GM12874 (cell line): Measurements from ENCODE around the gene ZNF30.

Experiments
- TF ChIP-seq, protein P1 (sequence below): IDR thresholded peaks from 2 replicates; pipeline ENCODE4 v1.5.1; 2011; ENCODE audit warnings: low read depth, mild to moderate bottlenecking, control low read depth, low read length, moderate library complexity; ENCODE audit not compliant: insufficient read depth

ZNF30 gene

DNA sequence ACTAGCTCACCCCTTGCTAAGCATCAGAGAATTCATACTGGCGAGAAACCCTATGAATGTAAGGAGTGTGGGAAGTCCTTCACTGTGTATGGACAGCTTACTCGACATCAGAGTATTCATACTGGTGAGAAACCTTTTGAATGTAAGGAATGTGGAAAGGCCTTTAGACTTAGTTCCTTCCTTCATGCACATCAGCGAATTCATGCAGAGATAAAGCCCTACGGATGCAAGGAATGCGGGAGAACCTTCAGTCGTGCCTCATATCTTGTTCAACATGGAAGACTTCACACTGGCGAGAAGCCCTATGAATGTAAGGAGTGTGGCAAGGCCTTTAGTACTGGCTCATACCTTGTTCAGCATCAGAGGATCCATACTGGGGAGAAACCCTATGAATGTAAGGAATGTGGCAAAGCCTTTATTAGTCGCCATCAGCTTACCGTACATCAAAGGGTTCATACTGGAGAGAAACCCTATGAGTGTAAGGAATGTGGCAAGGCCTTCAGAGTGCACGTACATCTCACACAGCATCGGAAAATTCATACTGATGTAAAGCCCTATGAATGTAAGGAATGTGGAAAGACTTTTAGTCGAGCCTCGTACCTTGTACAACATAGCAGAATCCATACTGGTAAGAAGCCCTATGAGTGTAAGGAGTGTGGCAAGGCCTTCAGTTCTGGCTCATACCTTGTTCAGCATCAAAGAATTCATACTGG is 17.3 kb downstream of the ZNF30 start:
- TF ChIP-seq, protein P1, sequence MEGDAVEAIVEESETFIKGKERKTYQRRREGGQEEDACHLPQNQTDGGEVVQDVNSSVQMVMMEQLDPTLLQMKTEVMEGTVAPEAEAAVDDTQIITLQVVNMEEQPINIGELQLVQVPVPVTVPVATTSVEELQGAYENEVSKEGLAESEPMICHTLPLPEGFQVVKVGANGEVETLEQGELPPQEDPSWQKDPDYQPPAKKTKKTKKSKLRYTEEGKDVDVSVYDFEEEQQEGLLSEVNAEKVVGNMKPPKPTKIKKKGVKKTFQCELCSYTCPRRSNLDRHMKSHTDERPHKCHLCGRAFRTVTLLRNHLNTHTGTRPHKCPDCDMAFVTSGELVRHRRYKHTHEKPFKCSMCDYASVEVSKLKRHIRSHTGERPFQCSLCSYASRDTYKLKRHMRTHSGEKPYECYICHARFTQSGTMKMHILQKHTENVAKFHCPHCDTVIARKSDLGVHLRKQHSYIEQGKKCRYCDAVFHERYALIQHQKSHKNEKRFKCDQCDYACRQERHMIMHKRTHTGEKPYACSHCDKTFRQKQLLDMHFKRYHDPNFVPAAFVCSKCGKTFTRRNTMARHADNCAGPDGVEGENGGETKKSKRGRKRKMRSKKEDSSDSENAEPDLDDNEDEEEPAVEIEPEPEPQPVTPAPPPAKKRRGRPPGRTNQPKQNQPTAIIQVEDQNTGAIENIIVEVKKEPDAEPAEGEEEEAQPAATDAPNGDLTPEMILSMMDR, result no peak

DNA sequence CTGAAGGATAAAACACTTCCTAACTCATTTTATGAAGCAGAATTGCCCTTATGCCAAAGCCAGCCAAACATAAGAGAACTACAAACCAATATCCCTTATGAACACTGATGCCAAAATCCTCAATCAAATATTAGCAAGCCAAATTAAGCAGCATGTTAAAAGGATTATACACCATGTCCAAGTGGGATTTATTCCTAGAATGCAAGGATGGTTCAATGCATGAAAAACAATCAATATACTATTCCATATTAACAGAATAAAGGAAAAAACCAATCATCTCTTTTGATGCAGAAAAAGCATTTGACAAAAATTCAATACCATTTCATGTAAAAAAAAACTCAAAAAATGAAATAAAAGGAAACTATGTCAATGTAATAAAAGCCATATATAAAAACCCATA is 26.4 kb downstream of the ZNF30 start:
- TF ChIP-seq, protein P1, result no peak

DNA sequence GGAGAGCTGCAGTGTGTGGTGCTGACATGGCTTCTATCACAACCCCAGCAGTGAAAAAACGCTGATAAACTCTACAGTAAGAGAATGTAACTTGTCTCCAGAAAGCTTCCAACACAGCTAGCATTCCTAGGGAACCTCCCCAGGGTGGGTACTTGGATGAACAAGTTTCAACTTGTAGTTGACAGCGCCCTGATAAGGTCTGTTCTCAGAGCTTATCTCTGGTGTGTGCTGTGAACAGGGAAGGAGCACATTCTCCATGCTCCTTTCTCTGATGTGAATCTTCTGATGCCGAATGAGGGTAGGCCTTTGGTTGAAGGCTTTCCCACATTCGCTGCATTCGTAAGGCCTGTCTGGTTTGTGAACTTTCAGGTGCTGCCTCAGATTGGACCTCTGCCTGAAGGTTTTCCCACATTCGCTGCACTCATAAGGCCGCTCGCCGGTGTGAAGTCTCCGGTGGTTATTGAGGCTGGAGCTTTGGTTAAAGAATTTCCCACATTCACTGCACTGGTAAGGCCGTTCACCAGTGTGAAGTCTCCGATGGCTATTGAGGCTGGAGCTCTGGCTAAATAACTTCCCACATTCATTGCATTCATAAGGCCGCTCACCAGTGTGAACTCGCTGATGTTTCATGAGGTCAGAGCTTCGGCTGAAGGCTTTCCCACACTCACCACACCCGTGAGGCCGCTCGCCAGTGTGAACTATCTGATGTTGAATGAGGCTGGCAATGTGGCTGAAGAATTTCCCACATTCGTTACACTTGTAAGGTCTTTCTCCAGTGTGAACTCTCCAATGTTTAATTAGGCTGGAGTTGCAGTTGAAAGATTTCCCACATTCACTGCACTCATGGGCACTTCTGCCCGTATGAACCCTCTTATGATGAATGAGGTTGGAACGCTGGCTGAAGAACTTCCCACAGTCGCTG is 31.4 kb downstream of the ZNF30 start:
- TF ChIP-seq, protein P1, result no peak

GRCh38 chr19:34959021-34959420 is 32.3 kb downstream of the ZNF30 start:
- TF ChIP-seq, protein P1, result no peak

DNA sequence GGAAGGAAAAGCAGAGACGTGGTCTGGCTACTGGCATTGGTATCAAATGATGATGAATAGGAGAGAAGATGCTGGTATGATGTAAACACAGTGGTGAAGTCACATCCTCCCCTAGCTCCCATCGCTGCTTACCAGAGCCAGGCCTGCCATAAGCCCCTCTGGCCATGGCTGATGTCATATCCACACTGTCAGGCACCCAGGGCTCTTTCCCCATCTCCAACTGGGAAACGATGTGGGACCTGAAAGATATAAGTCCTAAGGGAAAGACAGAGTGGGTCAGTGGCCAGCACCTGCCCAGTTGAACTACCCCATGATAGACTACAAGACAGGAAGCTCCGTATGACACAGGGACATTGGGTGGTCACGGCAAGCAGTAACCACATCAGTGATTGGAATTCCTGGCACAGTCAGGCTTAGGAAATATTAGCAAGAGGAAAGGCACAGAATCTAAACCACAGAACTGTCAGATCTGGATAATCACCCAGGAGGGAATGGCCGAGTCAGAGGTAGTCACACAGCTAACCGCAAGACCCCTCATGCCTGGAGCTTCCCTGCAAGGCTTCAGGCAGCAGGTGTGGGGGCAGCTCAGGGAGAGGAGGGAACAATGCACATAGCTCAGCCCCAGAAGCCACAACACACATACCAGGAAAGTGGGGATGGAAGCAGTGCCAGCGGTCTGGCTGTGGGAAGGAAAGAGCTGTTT is 33.6 kb downstream of the ZNF30 start:
- TF ChIP-seq, protein P1, result no peak

- TF ChIP-seq, protein P1, result no peak
Measured at GRCh38 chr19:34960940-34961679, 34.4 kb downstream of the ZNF30 start.
